ENCODE measurements around the gene SORCS1.

Gene SORCS1

GRCh38 chr10:107103174-107104025 is 61.1 kb downstream of the SORCS1 start:
- DNase-seq = no peak

- DNase-seq = no peak
Measured at GRCh38 chr10:107098326-107098725, 66.2 kb downstream of the SORCS1 start.

- DNase-seq = no peak
Measured at GRCh38 chr10:107094824-107095522, 69.5 kb downstream of the SORCS1 start.

GRCh38 chr10:107092321-107092720 is 72.2 kb downstream of the SORCS1 start:
- no peak for DNase-seq

- DNase-seq = no peak
Measured at GRCh38 chr10:107091126-107091525, 73.4 kb downstream of the SORCS1 start.

GRCh38 chr10:107085665-107086525 is 78.6 kb downstream of the SORCS1 start:
- DNase-seq = no peak

GRCh38 chr10:107083388-107084009 is 81.0 kb downstream of the SORCS1 start:
- no peak for DNase-seq

- no peak for DNase-seq
Measured at GRCh38 chr10:107081644-107082043, 82.9 kb downstream of the SORCS1 start.

- DNase-seq = no peak
Measured at GRCh38 chr10:107075117-107075516, 89.4 kb downstream of the SORCS1 start.

- DNase-seq = no peak
Measured at GRCh38 chr10:107072786-107073185, 91.7 kb downstream of the SORCS1 start.

- DNase-seq = no peak
Measured at GRCh38 chr10:107072028-107072427, 92.5 kb downstream of the SORCS1 start.

- DNase-seq = no peak
Measured at GRCh38 chr10:107071301-107071700, 93.2 kb downstream of the SORCS1 start.

- DNase-seq = no peak
Measured at GRCh38 chr10:107067843-107068242, 96.7 kb downstream of the SORCS1 start.

- no peak for DNase-seq
Measured at GRCh38 chr10:107064075-107064474, 100.4 kb downstream of the SORCS1 start.

- no peak for DNase-seq
Measured at GRCh38 chr10:107059872-107060271, 104.6 kb downstream of the SORCS1 start.

- no peak for DNase-seq
Measured at GRCh38 chr10:107059068-107059804, 105.3 kb downstream of the SORCS1 start.

- DNase-seq = no peak
Measured at GRCh38 chr10:107058331-107058730, 106.2 kb downstream of the SORCS1 start.

- no peak for DNase-seq
Measured at GRCh38 chr10:107056182-107056581, 108.3 kb downstream of the SORCS1 start.

- DNase-seq = no peak
Measured at GRCh38 chr10:107054469-107055156, 109.9 kb downstream of the SORCS1 start.

- no peak for DNase-seq
Measured at GRCh38 chr10:107051769-107052168, 112.7 kb downstream of the SORCS1 start.

GRCh38 chr10:107043461-107043860 is 121.0 kb downstream of the SORCS1 start:
- DNase-seq = no peak
